ENCODE measurements around the gene TRRAP. TPM values are rescaled to one million over a fixed set of nuclear protein-coding genes. Genes with fewer than 3 reads are reported as not detected.

The TRRAP gene
- total RNA-seq, 1 donor from 2014 or later, result 18.3 TPM

DNA sequence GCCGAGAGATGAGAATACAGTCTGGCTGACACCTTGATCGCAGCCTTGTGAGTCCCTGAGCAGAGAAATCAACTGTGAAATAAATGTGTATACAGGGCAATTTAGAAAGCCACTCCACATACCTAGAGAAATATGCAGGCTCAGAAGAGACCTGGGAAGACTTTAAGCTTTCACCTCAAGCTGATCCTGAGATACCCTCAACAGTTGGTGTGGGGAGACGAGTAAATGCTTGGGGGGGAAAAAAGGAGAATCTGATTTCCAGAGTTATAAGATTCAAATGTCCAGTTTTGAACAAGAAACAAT lies 142.0 kb downstream of the TRRAP start:
- H3K4me3 ChIP-seq (ENCODE audit: low read depth, low read length), result no peak overlapping the region
- TF ChIP-seq, protein P1, sequence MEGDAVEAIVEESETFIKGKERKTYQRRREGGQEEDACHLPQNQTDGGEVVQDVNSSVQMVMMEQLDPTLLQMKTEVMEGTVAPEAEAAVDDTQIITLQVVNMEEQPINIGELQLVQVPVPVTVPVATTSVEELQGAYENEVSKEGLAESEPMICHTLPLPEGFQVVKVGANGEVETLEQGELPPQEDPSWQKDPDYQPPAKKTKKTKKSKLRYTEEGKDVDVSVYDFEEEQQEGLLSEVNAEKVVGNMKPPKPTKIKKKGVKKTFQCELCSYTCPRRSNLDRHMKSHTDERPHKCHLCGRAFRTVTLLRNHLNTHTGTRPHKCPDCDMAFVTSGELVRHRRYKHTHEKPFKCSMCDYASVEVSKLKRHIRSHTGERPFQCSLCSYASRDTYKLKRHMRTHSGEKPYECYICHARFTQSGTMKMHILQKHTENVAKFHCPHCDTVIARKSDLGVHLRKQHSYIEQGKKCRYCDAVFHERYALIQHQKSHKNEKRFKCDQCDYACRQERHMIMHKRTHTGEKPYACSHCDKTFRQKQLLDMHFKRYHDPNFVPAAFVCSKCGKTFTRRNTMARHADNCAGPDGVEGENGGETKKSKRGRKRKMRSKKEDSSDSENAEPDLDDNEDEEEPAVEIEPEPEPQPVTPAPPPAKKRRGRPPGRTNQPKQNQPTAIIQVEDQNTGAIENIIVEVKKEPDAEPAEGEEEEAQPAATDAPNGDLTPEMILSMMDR (conservative IDR thresholded peaks at IDR 0.05; ENCODE audit: low read depth, low read length), result no peak
- no peak for DNase-seq (ENCODE audit: low read depth)

DNA sequence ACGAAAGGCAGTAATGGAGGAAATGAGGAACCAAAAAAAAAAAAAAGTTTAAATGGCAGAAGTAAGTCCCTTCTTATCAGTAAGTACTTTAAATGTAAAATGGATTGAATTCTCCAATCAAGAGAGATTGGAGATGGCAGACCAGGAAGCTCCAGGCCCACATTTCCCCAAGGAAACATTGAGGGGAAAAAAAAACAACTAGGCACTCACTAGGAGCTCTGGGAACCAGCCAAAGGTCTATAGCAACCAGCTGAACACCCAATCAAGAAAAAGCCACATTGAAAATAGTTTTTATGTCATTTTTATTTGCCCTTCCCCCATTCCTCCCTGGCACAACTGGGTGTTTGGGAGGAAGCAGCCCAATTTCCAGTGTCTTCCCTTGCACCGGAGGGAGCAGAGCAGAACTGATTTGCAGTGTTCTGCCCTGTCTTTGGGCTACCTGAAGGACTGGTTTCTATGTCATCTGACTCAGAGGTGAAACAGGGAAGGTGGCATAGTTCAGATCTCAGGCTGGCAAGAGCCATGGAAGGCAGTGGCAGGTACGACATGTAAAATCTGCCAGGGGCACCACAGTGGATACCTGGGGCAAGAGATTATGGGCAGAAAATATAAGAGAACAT lies 143.7 kb downstream of the TRRAP start:
- no peak for DNase-seq (ENCODE audit: low read depth)
- no peak overlapping the region for H3K4me3 ChIP-seq (ENCODE audit: low read depth, low read length)
- TF ChIP-seq, protein P1 (conservative IDR thresholded peaks at IDR 0.05; ENCODE audit: low read depth, low read length), result no peak

DNA sequence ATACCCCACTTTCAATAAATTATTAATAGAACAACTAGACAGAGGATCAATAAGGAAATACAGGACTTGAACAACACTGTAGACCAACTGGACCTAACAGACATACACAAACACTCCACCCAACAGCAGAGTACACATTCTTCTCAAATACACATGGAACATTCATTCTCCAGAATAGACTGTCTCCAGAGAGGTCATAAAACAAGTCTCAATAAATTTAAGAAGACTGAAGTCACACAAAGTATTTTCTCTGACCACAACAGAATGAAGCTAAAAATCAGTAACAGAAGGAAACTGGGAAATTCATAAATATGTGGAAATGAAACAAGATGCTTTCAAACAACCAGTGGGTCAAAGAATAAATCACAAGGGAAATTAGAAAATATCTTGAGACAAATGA lies 145.7 kb downstream of the TRRAP start:
- DNase-seq (ENCODE audit: low read depth), result no peak

DNA sequence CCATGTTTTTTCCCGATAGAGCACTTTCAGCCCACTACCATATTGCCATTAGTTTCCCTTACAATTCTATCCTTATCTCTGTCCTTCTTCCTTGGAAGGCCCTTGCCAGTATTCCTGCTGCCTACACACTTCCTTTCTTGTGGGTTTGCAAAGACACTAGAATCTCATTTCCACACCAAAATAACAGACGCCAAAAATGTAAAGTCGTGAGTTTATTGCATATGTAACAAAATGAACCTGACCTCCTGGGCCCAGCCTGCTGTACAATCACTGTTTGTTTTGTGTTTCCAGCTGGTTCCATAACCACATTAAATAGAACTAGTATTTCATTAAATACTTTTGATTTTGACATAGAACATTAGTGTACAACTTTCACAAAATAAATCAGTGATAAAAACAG lies 148.9 kb downstream of the TRRAP start:
- DNase-seq (ENCODE audit: low read depth), result no peak
- H3K4me3 ChIP-seq (ENCODE audit: low read depth, low read length), result no peak overlapping the region
- TF ChIP-seq, protein P1 (conservative IDR thresholded peaks at IDR 0.05; ENCODE audit: low read depth, low read length), result no peak

More for the DNA sequence above, 145.7 kb downstream of the TRRAP start:
- H3K4me3 ChIP-seq (ENCODE audit: low read depth, low read length), result no peak overlapping the region
- TF ChIP-seq, protein P1 (conservative IDR thresholded peaks at IDR 0.05; ENCODE audit: low read depth, low read length), result no peak

DNA sequence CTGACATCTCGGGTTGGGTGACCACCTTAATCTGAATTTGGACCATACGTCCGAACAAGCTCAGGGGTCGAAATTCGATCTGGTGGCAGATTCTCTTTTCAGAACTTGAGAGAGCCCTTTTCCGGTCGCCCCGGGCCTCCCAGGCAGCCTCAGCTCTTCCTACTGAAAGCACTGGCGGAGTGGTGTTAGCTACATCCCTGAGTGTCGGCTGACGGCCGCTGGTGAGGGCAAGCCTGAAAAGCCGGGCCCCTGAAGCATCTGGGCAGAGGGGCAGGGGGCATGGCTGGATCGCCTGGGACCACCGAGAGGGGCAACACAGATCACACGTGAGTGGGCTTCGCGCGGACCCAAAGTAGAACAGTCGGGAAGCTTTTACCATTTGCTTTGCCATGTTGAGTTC lies 149.5 kb downstream of the TRRAP start:
- no peak for DNase-seq (ENCODE audit: low read depth)
- no peak overlapping the region for H3K4me3 ChIP-seq (ENCODE audit: low read depth, low read length)
- TF ChIP-seq, protein P1 (conservative IDR thresholded peaks at IDR 0.05; ENCODE audit: low read depth, low read length), result no peak

DNA sequence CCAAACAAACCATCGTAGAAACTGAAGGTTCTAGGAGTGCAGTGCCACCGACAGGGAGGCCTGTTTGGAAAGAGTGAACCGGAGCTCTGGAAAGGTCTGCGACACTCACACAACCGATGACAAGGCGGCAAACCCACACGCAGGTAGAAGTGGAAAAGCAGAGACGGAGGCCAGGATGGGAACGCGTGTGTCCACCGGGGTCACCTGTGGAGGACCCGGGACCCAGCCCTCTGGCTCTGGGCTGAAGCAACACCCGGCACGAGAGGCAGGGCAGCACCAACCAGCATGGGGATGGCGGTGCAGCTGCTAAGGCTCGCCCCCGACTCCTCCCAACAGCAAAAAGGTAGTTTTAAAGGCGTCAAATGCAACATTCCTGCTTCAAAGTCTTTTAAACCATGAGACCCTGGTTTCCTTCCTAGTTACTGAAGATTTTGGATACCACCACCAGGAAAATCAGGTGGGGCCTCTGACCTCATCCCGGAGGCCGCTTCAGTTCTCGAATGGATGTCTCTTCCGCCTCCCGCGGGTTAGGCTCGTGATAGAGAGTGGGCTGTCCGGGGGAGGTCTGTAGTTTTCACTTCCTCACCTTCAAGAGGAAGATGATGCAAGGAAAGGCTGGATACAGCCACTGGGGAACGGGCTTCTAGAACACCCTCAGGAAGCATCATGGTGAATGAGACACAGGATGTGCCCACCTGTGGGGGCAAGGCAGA lies 150.1 kb downstream of the TRRAP start:
- TF ChIP-seq, protein P1 (conservative IDR thresholded peaks at IDR 0.05; ENCODE audit: low read depth, low read length), result no peak

More for the DNA sequence above, 150.1 kb downstream of the TRRAP start:
- DNase-seq (ENCODE audit: low read depth), result no peak
- no peak overlapping the region for H3K4me3 ChIP-seq (ENCODE audit: low read depth, low read length)

All from epithelial cell of proximal tubule (primary cell).